ENCODE results near the gene FSTL1.

FSTL1 gene

DNA sequence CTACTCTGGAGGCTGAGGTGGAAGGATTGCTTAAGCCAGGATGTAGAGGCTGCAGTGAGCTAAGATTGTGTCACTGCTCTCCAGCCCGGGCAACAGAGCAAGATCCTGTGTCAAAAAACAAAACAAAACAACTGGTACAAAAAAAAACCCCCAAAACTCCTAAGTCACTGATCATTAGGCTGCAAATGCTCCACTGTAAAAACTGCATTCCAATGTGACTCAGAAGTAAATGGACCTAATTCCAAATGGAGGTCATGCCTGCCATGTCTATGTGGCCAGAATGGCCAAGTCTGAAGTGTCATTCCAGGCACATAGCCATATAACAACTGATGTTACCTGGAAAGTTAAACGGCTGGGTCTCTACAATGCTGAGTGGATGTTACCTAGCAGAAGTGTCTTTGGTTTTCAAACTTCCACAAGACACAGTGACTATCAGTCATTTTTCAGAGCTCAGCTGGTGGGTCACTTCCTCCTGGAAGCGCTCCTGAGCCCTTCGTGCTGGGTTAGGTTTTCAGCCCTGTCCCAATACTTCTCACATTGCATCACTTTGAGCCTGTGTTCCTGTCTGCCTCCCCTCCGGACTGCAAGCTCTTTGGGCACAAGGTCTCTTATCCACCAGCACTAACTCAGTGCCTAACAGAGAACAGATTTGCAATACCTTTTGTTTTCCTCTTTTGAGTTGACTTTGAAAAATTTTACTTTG, 10.6 kb downstream of the FSTL1 start:
- no peak for DNase-seq (ENCODE audit: low spot score)

DNA sequence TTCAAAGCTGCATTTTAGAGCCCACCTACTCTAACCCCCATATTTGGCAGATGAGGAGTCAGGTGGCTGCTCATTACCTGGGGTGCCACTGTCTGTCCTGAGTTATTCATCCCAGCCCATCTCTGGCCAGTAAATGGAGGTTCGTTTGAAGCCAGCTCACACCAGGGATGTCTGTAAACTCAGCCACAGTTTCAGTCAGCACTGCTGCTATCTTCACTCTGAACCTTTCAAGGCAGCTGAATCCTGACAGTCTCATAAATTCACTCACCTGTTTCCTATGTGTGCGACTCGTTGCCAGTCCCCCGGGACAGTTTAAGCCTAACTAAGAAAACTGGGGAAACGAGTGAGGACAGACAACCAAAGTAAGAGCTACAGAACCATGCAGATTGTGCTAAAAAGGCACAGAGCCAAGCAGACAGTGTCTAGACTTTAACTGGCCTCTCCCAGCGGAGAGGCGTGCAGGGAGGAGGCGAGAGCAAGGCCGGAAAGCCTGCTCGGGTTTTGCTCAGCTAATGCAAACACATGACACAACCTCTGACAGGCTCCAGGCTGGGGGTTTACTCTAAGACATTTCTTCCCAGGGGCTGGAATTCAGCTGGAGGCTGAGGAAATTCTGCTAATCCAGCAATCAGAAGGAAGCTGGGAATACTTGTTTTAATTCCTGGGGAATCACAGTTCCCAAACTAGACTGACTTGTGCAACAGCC, 12.0 kb downstream of the FSTL1 start:
- DNase-seq (ENCODE audit: low spot score): no peak

DNA sequence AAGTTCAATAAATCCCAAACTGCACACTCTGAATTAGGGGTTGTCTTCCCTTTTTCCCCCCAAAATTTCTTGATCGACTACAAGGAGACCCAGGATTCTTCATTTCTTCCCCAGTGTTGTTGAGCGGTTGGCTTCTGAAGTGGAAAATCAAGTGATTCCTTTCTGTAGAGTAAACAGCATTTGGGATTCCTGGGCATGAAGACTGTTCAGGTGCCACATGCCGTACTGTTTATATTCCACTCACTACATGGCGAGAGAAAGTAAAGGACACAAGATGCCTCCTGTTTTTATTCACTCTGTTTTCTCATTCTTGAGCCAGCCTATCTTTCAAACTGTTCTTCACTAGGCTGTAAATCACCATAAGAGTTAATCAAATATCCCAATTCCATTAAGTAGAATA, 12.6 kb downstream of the FSTL1 start:
- DNase-seq (ENCODE audit: low spot score): no peak

DNA sequence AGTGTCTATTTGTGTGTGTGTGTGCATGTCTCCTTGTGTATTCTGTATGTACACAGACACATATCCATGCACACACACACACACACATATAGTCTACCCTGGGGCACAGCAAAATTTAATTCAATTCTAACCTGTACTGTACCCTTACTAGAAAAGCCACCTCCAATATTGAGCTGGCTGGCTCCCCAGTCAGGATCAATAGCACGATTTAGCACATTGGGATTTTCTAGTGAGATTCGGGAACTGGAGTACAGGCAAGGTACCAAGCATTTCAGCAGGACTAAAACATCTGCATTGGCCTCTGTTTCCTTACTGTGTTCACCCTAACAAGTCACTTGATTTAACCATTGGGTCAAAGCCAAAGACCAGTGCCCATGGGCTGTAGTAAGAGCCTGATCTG, 13.2 kb downstream of the FSTL1 start:
- no peak for DNase-seq (ENCODE audit: low spot score)

DNA sequence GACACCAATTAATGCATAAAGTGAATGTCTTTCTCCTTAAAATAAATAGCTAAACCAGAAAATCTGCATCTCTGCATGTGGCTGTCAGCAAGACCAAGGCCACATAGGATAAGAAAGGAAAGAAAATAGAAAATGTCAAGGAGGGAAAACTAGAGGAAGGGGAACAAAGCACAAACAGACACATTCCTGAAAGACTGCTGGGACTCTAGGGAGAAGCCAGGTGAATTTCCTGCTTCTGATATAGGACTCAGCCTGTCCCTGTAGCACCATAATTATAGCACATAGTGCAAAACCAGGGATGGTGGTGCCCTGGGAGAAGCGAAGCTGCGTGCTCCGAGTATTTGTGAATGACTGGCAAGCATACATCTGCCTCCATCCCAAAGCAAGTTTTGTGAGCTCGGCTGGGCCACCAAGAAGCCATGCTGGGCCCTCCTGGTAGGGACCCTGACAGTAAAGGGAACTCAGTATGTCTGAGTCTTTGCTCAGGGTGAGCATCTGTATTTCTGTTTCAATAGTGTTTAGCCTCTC, 14.2 kb downstream of the FSTL1 start:
- DNase-seq (ENCODE audit: low spot score): no peak

DNA sequence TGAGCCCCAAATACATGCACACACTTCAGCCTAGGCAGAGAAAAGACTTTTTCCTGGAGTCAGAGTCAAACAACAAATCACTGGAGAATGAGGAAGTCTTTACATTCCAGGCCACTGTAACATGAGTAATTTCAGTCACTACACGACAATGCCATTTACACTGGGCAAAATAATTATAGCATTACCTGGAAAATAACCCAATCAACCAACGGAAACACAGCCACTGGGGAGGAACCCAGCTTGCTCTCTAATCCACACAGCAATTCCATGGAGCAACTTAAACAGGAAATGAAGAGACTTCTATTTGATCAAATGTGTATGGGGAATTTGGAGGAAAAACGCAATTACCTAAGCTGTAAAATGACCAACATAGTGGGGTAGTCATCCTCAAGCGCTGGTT, 15.2 kb downstream of the FSTL1 start:
- DNase-seq (ENCODE audit: low spot score): peak; percentile 37

DNA sequence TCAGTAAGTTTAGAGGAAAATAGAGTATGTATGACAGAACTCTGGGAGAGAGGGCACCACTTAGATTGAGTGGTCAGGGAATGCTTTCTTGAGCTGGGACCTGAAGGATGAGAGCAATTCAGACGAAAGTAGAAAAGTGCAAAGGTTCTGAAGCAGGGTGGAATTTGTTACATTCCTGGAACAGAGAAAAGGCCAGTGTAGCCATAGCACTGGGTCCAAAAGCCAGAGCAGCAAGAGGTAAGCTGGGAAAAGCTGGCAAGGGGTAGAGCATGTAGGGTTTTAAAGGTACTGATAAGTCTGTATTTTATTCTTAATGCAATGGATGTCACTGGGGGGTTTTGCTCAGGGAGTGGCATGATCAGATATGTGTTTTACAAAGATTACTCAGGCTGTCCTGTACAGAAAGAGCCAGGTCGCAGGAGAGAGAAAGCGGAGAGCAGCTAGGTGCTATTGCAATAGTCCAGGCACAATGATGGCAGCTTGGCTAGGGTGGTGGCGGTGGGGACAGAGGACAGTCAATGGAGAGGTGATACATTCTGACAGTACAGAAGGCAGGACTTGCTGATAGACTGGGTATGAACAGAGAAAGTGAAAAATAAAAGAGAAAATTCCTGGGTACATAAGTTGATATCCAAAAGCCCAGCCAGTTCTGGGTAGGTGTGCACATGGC, 17.0 kb downstream of the FSTL1 start:
- no peak for DNase-seq (ENCODE audit: low spot score)

DNA sequence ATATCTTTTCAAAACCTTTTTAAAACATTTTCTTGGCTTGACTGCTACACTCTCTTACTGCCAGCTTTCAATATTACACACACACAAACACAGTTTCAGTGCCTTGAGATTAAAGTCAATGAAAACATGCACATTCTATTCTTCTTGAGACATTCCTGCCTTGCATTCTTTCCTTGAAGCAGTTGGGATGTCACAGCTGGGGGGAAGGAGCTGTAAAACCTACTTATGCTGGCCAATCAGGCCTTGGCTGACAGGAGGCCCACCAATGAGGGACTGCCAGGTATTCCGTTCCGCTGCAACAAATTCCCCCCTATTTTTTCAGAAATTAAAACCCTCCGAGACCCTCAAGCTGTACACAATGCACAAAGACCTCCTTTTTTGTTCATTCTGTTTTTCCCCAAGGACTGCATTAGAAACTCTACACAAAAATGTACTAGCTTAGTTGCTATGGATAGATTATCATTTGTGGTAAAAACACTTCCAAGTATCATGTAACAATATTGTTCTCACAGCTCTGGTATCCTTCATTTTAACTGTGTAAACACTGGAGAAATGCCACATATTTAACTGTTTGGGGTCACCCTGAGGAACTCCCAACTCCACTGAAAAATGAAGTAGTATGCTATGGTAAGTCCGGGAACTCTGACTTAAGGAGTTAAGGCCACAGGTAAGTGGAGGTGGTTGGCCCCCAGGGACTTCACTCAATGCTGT, 18.5 kb downstream of the FSTL1 start:
- DNase-seq (ENCODE audit: low spot score): peak; percentile 76

DNA sequence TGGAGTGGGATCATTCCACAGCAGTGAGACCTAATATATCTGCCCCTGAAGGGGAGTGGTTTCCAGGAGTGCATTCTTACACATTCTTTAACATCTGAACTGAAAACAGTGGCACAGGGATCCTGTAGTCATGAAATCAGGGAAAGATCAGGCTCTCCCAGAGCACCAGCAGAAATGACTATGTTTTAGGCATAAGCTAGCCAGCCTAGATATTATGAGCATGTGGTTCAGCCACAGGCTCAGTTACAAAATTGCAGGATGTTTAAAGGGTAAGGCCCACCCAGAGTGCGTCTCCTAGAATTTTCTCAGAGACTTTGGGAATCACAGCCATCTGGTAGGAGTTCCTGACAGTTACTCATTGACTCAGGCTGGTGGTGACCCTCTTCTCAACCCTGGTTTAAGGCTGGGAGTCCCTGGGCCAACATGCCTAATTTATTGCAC, 20.9 kb downstream of the FSTL1 start:
- DNase-seq (ENCODE audit: low spot score): peak; percentile 66

DNA sequence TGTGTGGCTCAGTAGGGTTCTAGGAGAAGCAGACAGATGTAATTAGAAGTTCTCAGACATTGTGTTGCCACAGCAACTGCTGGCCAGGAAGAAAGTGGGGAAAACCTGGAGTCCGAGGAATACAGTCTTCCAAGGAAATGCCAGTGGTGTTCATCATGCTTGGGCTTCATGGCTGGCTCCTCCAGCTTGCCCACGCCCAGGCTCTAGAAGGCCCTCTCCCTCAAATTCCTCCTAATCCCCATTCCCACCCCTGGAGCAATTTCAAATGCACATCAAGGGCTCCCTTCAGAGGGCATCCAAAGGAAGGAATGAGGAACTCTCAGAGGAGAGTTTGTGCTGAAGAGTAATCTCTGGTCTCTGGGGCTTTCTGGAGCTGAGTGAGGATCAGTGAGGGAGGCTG, 21.9 kb downstream of the FSTL1 start:
- peak; percentile 54 for DNase-seq (ENCODE audit: low spot score)

DNA sequence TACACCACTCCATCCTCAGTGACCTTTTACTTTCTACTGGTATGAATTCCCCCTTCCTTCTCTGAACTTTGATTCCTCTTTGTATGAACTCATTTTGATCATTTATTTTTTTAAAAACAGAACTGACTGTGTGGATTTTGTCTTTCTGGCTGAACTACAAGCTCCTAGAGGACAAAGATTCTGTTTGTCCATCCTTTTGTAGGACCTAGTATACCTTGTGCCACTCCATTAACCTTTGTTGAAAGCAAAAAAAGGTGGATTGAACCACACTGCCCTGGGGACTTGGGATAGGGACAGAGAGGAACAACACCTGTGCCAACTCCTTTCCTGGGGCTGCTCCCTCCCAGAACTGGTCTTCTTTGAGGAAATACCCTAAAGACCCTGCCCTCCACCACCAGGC, 23.6 kb downstream of the FSTL1 start:
- DNase-seq (ENCODE audit: low spot score): no peak

DNA sequence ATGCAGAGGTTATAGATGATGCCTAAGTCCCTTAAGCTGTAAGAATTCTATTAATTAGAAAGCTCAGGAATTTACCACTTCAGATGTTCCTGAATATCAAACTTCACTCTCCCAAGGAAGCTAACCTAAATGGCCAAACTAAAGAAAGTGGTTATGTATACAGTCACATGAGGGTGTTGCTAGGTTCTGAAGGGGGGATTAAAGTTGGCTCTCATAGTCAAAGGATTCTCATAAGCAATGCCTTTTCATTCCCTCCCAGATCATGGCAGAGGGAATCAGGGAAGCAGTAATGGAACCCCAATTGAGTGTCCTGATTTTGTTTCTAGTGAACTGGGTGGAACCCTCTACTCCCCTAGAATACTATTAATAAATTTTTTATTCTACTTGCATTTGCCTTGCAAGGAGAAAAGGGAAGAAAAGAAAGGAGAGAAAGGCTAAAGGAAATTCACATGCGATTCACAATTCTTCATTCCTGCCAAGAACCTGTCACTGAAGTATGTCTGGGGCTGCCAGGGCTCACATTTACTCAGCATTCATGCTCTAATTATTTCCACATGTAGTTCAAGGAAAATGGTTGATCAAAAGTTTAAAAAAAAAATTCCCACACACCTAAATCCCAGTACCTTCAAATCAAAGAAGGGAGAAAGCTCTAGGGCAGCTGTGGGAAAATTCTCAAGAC, 25.1 kb downstream of the FSTL1 start:
- DNase-seq (ENCODE audit: low spot score): peak; percentile 78

DNA sequence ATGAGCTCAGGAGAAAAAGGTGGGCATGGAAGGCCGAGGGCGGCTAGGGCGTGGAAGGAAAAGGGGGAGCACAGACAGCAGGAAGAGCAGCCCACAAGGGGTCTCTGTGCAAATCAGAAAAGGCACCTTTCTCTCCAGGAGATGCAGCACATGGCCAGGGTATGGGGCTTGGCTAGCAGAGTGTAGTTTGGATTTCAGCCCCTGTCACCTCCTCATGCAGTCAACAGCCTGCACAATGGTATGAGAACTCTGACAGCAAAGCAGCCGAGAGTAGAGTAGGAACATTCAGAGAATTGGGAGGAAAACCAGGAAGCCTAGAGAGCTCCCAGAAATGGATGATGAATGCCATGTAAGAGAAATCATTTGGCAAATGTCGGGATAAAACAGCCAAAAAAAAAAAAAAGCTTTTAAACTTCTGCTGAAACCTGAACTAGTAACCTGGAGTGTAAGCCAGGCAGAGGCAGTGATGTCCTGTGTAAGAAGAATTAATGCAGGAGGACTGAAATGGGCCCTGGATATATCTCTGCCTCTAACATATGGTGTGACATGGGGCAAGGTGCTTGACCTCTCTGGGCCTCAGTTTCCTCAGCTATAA, 25.7 kb downstream of the FSTL1 start:
- no peak for DNase-seq (ENCODE audit: low spot score)

DNA sequence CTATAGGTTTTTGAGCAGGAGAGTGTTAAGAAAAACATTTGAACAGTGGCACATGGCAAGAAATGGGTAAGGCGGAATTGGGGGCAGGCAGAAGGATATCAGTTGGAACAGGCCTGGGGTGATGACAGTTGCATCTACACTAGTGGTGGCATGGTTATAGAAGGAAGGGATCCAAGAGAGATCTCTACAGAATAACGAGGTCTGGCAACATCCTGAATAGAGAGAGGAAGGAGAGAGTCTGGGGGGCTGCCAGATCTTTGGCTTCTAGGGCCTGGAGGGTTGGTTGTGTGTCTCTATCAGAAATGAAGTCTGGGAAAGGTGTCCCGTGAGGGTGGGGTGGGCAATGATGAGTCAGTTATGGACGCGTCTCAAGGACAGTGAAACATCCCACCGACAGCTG, 26.3 kb downstream of the FSTL1 start:
- DNase-seq (ENCODE audit: low spot score): no peak

DNA sequence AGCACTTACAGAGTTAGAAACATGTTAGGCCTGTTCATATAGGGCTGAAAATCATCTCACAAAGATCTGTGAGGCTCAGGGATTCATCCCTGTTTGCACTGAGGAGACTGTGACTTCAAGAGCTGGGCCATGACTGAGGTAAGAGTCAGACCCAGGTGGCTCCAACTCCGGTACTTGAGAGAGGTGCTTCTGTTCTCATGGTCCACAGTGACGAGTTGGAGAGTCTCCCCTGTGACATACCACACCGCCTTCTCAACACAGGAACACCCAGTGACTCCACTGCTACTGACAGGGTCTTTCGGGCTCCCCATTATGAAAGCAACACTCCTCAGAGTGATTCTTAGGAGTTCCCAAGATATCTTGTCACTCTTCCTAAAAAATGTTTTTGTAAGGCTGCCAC, 27.4 kb downstream of the FSTL1 start:
- DNase-seq (ENCODE audit: low spot score): no peak

DNA sequence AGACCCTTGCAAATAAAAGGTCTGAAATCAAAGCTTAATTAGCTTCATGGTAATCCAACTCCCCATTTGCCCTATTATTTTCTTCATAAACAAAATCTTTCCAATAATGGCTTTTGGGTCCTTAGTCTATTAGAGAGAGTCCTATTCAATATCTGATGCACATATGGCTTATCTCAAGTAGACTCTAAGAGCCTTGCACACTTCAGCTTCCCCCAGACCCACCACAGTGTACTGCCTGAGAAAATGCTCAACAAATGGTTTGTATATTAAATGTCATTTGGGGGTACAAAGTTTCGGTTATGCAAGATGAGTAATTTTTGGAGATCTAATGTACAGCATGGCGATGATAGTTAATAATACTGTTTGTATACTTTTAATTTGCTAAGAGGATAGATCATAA, 28.9 kb downstream of the FSTL1 start:
- DNase-seq (ENCODE audit: low spot score): no peak

DNA sequence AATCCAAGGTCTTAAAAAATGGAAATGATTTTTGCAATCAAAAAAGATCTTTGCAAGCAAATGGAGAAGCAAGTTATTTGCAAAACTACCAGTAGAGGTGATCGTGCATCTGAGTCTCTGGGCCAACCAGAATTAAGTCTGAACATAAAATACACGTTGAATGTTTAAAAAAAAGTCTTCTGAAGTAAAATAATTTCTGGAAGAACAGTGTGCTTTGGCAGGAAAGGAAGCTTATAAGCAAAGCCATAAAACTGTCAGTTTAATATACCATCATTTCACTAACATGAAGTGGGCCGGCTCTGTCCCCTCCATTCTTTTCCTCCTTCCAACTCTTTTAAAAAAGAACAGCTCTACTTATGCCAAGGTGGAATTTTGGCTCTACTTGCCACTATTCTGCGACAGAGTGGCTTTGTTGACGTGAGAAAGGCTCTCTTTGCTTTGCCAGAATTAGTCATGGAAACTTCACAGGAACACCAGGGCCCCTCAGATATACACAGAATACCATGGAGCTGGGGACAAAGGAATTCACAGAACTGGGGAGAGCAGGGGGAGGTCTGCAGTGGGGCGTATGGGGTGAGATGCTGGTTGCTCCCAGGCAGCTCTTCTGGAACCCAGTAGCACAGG, 29.8 kb downstream of the FSTL1 start:
- DNase-seq (ENCODE audit: low spot score): peak; percentile 64

DNA sequence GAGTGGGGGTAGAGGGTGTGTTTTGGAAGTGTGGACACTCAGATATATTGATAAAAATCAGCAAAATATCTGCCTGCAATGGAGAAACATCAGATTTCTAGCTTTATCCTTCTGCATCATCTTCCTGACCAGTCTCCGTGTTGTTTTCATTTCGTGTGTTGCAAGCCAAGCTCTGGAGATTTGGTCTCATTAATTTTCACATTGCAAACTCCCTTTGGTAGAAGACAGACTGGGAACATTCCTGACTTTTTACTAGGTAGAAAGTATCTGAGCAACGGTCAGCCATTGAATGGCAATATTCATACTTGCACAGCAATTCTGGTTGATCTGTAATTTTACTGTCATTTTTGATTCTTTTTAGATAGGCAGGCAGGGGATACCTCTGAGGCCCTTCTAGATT, 30.4 kb downstream of the FSTL1 start:
- peak; percentile 10 for DNase-seq (ENCODE audit: low spot score)

DNA sequence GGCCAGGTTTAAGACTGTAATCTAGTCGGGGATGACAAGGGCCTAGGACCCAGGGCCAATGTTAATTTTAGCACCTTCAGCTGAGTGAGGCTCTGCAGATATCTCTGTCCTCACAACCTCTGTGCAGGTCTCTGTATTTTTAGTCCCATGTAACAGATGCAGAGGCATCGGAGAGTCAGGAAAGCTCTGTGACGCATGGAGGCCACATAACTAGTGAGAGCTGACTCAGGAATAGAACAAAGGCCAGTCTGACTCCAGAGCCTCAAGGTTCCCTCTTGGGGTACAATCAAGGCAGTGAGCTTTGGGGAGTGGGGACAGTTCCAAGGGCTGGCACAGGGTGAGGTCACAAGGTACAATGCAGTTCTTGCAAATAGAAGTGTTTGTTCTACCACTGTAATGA, 31.0 kb downstream of the FSTL1 start:
- DNase-seq (ENCODE audit: low spot score): no peak

DNA sequence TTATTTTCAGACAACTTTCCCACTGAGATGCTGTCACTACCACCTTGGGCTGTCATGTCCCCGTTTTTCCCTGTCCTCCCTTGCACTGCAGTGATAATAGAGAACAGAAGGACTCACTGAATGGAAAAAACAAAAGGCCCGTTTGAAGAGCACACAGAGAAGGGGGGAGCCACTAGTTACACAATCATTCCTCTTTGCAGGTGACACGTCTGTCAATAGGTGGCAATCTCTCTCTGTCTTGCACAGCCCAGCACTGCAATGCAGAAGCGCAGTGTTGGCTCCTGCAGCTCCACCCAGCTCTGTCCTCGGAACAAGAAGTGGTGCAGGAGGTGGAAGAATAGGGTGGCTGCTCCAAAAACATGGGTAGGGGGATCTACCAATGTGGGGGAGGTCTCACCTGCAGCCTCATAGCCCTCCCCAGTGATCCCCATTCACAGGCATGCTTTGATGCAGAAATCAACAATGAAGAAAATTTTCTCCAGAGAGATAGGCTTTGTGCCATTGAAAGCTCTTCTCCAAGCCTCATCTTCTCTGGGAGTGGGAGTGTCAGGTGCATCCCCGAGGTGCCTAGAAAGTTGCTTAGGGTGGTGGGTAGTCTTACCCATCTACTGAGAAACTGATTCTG, 31.8 kb downstream of the FSTL1 start:
- no peak for DNase-seq (ENCODE audit: low spot score)

DNA sequence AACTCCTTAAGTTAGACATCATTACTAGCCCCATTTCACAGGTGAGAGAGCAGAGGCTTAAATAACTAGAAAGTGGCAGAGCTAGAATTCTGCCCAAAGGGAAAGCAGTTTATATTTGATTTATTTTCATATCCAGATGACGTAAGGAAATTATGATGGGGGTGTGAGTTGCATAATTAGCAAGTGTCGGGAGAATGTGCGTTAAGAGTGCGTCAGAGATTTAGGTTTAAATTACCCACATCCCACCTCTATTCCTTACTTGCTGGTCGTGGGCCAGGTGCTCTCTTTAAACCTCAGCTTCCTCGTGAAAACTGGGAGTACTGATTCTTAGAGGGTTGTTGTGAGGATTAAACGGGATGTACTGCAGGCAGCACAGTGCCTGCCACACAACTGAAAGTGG, 32.3 kb downstream of the FSTL1 start:
- no peak for DNase-seq (ENCODE audit: low spot score)

All from AG08395 (cell line).